GM18867 (cell line): ENCODE results near the gene BRD3.
A peak's percentile ranks its signal among the peaks of the same experiment; 100 is the strongest.
"Not testable (repeated sequence)": the region's sequence is repeated elsewhere in the genome, so short reads cannot be mapped to it uniquely, and the experiment has no call there.

Experiments used
- ATAC-seq: cut with Tn5 transposase; IDR thresholded peaks from one replicate; pipeline ENCODE4 v1.9.1; 2021; ENCODE audit warnings: mild to moderate bottlenecking, moderate library complexity; ENCODE audit not compliant: unreplicated experiment

Gene BRD3

GRCh38 chr9:133995012-133995896, 72.6 kb downstream of the BRD3 start:
- ATAC-seq, result no peak

DNA sequence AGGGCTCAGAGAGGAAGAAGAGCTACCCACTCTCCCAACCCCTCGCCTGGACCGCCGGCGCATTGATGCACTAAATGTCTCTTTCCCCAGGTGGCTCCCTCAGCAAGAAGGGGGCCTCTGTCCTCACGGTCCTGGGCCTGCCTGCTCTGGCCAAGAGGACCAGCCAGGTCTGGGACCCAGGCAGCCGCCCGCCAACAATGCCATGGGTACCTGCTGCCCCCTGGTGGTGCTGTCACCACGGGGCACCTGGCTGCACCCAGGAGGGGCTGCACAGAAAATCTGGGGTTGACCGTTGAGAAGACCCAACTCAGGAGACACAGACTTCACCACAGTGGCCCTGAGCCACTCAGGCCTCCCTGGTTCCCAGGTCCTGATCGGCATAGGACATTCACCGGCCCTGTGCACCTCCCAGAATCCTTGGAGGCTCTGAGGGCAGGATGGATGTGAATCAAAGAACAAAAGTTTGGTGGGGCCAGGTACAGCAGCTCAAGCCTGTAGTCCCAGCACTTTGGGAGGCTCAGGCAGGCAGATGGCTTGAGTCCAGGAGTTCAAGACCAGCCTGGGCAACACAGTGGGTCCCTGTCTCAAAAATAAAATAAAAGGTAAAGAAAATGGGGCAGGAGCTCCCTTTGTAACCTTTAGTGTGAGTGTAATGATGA, 73.3 kb downstream of the BRD3 start:
- ATAC-seq, result no peak

- ATAC-seq, result no peak
Measured at GRCh38 chr9:133993635-133994253, 74.1 kb downstream of the BRD3 start.

DNA sequence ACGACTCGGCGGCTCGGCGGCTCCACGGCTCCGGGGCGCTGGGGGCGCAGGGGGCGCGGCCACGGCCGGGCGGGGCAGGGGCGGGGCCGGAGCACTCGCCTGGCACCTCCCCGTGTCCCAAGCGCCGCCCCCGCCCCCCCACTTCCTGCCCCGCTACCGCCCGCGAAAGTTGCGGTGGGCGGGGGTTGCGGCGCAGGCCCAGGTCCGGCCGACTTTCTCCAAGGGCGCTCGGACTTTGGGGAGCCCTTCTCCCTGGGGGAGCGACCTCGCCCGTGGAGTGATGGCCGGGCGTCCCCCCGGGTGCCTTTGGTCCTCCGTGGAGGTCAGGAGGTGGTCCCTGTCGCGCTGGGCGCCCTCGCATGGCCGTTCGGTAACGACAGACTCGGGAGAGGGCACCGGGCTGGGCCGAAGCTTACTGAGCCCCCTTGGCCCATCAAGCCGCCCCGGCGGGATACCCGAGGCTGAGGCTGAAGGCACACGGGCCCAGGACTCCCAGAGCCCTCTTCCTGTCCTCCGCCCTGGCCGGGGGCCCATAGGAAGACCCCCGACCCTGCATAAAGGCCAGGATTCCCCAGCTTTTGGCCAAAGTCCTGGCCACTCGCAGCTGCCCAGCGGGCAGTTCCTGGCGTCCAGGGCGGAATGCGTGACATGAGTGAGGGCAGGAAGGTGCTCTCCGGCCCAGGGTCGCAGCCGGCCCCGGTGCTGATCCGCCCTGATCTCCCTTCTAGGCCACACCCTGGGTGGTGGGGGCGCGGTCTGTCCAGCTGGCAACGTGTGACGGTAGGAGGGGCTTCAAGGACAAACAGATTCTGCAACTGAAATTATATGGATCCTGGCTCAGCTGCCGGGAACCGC, 74.8 kb downstream of the BRD3 start:
- ATAC-seq, result peak; percentile 47

- peak; percentile 54 for ATAC-seq
Measured at GRCh38 chr9:133991964-133992779, 75.7 kb downstream of the BRD3 start, which contains the start of gene VAV2. VAV2 (minus strand) TSS chr9:133992324; CDS start chr9:133992278, 46 bp downstream.

GRCh38 chr9:133991214-133991921, 76.5 kb downstream of the BRD3 start:
- peak; percentile 18 for ATAC-seq

- no peak for ATAC-seq
Measured at GRCh38 chr9:133990366-133991213, 77.2 kb downstream of the BRD3 start.

- no peak for ATAC-seq
Measured at GRCh38 chr9:133989625-133990365, 78.0 kb downstream of the BRD3 start.

DNA sequence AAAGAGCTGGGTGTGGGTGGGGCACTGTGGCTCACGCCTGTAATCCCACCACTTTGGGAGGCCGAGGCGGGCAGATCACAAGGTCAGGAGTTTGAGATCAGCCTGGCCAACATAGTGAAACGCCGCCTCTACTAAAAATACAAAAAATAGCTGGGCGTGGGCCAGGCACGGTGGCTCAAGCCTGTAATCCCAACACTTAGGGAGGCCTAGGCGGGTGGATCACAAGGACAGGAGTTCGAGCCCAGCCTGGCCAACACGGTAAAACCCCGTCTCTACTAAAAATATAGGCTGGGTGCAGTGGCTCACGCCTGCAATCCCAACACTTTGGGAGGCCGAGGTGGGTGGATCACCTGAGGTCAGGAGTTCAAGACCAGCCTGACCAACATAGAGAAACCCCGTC, 79.1 kb downstream of the BRD3 start:
- ATAC-seq, result not testable (repeated sequence)

DNA sequence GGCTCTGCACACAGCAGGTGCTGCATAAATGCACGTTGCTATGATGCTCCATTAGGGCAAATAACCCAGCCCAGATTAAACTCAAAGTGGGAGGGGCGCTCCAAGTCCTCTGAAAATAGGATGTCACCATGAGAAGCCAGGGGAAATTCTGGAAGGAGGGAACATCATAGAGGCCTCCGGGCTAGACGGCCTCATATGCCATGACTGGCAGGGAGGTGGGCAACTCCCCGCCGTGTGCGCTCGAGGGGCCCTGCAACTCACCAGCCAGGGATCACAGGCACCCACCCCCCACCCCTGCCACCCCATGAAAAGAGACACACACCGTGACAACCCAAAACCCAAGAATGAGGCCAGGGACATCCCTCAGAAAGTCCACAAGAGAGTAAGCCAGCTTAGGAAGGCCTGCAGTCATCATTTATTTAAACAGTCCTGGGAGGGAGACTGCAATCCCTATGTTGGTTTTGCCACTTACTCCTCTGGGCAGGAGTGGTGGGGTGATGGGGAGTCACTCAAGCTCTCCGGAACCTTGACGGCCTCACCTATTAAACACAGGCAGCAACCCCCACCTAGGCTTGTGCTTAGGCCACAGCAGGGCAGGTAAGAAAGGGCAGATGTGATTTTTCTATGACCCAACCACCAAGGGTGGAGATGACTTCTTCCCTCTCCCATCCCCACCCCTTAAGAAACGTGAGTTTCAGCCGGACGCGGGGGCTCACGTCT, 79.7 kb downstream of the BRD3 start:
- no peak for ATAC-seq

DNA sequence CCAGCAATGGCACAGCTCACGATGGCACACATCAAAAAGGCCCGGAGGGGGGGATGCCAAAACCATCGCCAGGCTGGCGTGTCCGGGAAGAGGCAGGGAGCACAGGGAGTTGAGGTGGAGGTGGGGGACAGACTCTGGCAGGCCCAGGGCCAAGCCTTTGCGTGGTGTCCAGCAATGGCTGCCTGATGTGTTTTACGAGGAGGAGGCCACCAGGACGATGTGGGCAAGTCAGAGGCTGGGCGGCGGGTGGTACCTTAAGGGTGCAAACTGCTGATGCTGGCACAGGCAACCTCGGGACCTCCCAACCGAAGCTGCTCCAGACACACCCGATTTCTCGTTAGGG, 80.4 kb downstream of the BRD3 start:
- no peak for ATAC-seq

GRCh38 chr9:133986774-133987445, 80.9 kb downstream of the BRD3 start:
- ATAC-seq, result no peak

DNA sequence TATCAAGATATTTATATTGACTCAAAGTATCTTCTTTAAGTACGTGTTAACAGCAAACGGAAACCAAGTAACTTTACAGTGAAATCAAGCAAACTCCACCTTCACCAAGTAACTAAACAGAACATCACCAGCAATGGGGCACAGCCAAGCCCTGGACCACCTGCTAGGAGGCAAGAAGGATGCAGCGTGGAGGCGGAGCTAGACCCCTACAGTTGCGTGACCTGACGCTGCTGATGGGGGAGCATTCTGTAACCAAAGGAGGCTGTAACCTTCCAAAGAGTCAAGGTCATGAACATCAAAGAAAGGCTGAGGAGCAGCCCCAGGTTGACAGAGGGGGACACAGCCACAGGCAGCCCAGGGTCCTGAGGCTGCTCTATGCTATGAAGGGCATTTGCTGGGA, 81.8 kb downstream of the BRD3 start:
- no peak for ATAC-seq

DNA sequence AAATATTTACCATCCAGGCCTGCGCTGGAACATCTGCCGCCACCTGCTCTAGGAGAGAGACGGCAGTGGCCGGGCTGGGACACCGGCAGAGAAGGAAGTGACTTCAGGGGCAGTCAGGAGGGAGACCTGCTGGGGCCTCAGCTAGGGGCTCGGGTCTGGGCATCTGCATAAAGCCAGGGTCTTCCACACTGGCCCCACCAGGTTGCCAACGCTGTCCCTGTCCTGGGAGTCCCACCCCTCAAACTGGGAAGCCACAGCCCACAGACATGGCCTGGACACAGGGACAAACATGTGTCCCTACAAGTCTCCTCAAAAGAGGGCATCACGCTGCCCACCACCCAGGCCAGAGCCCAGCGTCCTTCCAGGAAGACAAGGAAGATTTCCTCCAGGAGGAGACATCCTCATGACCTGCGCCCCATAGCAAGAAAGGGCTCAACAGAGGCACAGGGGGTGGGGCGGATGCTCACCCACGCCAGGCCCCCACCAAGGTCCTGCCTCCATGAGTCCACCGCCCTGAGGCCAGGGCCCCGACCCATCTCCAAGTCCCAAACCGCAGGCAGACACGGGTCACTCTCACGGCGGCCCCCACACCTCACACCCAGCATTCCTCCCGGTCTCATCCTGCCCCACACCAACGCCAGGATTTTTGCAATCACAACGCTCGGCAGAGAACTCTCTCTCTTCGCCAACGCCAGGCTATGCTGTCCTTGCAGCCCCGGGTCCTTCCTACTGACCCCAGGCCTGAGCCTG, 84.7 kb downstream of the BRD3 start:
- no peak for ATAC-seq

DNA sequence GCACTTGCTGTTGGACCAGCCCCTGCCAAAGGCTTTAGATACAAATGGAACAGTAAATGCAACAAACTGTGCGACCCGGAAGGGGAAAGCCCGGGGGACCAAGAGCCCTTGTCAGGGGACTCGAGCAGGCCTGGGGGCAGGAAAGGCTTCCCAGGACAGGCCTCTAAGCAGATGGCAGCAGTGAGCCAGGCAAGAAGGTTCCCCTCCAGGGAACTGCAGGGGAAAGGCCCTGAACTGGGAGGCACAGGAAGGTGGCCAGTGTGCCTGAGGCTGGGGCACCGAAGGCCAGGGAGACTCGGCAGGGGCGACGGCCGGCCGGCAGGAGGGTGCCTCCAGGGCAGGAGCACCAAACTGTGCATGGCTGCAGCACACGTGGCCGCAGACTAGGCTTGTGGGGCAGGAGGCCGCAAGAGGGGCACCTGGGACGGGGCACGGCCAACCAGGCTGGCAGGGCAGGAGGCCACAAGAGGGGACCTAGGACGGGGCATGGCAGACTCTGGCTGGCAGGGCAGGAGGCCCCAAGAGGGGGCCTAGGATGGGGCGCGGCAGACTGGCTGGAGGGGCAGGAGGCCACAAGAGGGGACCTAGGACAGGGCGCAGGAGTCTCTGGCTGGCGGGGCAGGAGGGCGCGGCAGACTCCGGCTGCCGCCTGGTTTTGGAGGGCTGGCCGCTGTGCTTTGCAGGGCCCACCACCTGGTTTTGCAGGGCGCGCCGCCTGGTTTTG, 85.7 kb downstream of the BRD3 start:
- ATAC-seq, result no peak
